Keratinocyte (primary cell): ENCODE measurements around the gene ZNF135. TPM values are rescaled to one million over a fixed set of nuclear protein-coding genes. Genes with fewer than 3 reads are reported as not detected.

ENCODE experiments used
- DNase-seq: peaks from one replicate; pipeline ENCODE4 v3.0.0-alpha.2; 2011; ENCODE audit warnings: low read depth, missing footprints, low spot score
- FAIRE-seq: peaks from 2 replicates; lab custom pipeline; 2011; peaks lifted over from hg19 to GRCh38; lab: Jason Lieb, UNC
- H2AFZ ChIP-seq: 2 replicates; pipeline ENCODE4 v1.6.0; 2012; ENCODE audit warnings: low read length, control low read depth, inconsistent platforms; ENCODE audit not compliant: control insufficient read depth
- H3K27ac ChIP-seq: 2 replicates; pipeline ENCODE4 v1.5.1; 2011; ENCODE audit warnings: low read length; ENCODE audit not compliant: control insufficient read depth, insufficient read depth
- H3K27me3 ChIP-seq: 3 replicates; pipeline ENCODE4 v1.6.0; 2011; ENCODE audit warnings: low read length; ENCODE audit not compliant: control insufficient read depth, insufficient read depth; ENCODE audit errors: extremely low read depth
- H3K36me3 ChIP-seq, 2 experiments: 2 replicates in 1 of 2; 3 replicates in 1 of 2; pipeline ENCODE4 v1.5.1; 2011; ENCODE audit warnings: low read length in 2 of 2, mild to moderate bottlenecking in 1 of 2; ENCODE audit not compliant: control insufficient read depth in 2 of 2, insufficient read depth in 2 of 2; ENCODE audit errors: extremely low read depth in 1 of 2
- H3K4me1 ChIP-seq: 3 replicates; pipeline ENCODE4 v1.5.1; 2011; ENCODE audit warnings: low read length; ENCODE audit not compliant: control insufficient read depth, insufficient read depth; ENCODE audit errors: extremely low read depth
- H3K4me2 ChIP-seq: 3 replicates; pipeline ENCODE4 v1.6.0; 2011; ENCODE audit warnings: low read depth, low read length; ENCODE audit not compliant: control insufficient read depth, insufficient read depth; ENCODE audit errors: extremely low read depth
- H3K4me3 ChIP-seq, 3 experiments: fragments of 200-600 bp in 1 of 3; sonication (generic) in 1 of 3; 2 replicates in 2 of 3; 3 replicates in 1 of 3; pipeline ENCODE4 v1.5.1; 2011 to 2016; ENCODE audit warnings: low read length in 3 of 3, mild to moderate bottlenecking in 3 of 3, control low read depth in 2 of 3, inconsistent platforms in 1 of 3, low read depth in 1 of 3, mixed read lengths in 1 of 3, mixed run types in 1 of 3, moderate library complexity in 1 of 3; ENCODE audit not compliant: control insufficient read depth in 2 of 3, insufficient read depth in 2 of 3; ENCODE audit errors: extremely low read depth in 1 of 3
- H3K79me2 ChIP-seq: 2 replicates; pipeline ENCODE4 v1.6.0; 2012; ENCODE audit warnings: low read length; ENCODE audit not compliant: control insufficient read depth, insufficient read depth
- H3K9ac ChIP-seq: 3 replicates; pipeline ENCODE4 v1.6.0; 2011; ENCODE audit warnings: low read length; ENCODE audit not compliant: control insufficient read depth, insufficient read depth; ENCODE audit errors: extremely low read depth
- H3K9me1 ChIP-seq: 3 replicates; pipeline ENCODE4 v1.6.0; 2011; ENCODE audit warnings: low read length; ENCODE audit not compliant: control insufficient read depth, insufficient read depth; ENCODE audit errors: extremely low read depth
- H3K9me3 ChIP-seq: 2 replicates; pipeline ENCODE4 v1.5.1; 2012; ENCODE audit warnings: low read depth, low read length; ENCODE audit not compliant: control insufficient read depth
- H4K20me1 ChIP-seq: 3 replicates; pipeline ENCODE4 v1.6.0; 2011; ENCODE audit warnings: low read length; ENCODE audit not compliant: control insufficient read depth, insufficient read depth; ENCODE audit errors: extremely low read depth
- CTCF ChIP-seq, 3 experiments: IDR thresholded peaks in 1 of 3; conservative IDR thresholded peaks in 1 of 3; optimal IDR thresholded peaks in 1 of 3; 2 replicates in 2 of 3; 3 replicates in 1 of 3; pipeline versions ENCODE3 to v1.5.1; 2011; ENCODE audit warnings: low read length in 3 of 3, mild to moderate bottlenecking in 3 of 3, moderate library complexity in 2 of 3, control low read depth in 1 of 3, inconsistent platforms in 1 of 3; ENCODE audit not compliant: insufficient read depth in 2 of 3; ENCODE audit errors: extremely low read depth in 1 of 3
- EZH2 ChIP-seq: IDR thresholded peaks from one replicate; pipeline ENCODE4 v1.6.1; 2012; ENCODE audit warnings: inconsistent platforms, mild to moderate bottlenecking, low read length, moderate library complexity
- dilution Hi-C: fragments of 300-500 bp; cut with MboI; formaldehyde crosslinking; loops from one replicate; pipeline ENCODE4 v1.7.0; 2020; ENCODE audit warnings: low sequenced_read_pairs; ENCODE audit not compliant: extremely low pct_ligation_motif_present
- polyA plus RNA-seq, 5 experiments: library from polyadenylated mRNA; depleted of rRNA in 3 of 5; stranded (reverse) in 3 of 5; stranded (forward) in 1 of 5; unstranded in 1 of 5; fragments of >200 nt; gene quantifications; 1 replicate in 1 of 5; 2 replicates in 3 of 5; 3 replicates in 1 of 5; pipeline versions ENCODE4 v1.2.1 to v1.2.3, GENCODE V29; 2011 to 2012; ENCODE audit warnings: missing spikeins in 2 of 5, low read depth in 1 of 5, low replicate concordance in 1 of 5

ZNF135 gene
- polyA plus RNA-seq, 1 donor (not counting 4 experiments of a cell fraction or from before 2014, with no cell fraction given) = 3.4 TPM

DNA sequence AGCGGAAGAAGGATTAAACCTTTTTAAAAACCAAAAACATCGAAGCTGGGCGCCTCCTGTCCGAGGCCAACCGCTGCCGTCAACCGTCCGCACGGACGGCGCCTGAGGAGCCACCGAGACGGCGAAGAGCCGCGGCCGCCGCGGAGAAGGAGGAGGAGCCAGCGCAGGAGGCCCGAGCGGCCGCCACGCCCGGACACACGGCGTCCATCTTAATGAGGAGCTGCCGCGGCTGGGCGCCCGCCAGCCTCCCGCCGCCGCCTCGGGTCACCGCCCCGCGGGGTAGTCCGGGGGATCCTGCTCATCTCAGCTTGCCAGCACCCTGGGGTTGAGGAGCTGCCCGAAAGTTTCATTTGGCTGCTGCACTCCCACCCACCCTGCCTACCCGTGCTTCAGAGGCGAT, 14.7 kb upstream of the ZNF135 start:
- Histone ChIP-seq H3K9me1 (no peaks in the 10 kb centered on the region), H3K4me2 (no peak overlapping the region), H2AFZ (no peak overlapping the region), H4K20me1 (no peaks in the 10 kb centered on the region), H3K9me3 (peaks cover 18% of the 10 kb centered on the region), H3K79me2 (no peaks in the 10 kb centered on the region), H3K9ac (no peak overlapping the region), H3K4me1 (no peaks in the 10 kb centered on the region), H3K27me3 (no peaks in the 10 kb centered on the region), H3K4me3 (no peak overlapping the region), H3K36me3 (no peaks in the 10 kb centered on the region), H3K27ac (no peak overlapping the region)
- no peak for FAIRE-seq
- dilution Hi-C loops = no loop called here
- DNase-seq = no peak
- TF ChIP-seq EZH2 (no peak), CTCF (optimal IDR thresholded peaks at IDR 0.05 in 1 of 3, IDR thresholded peaks at IDR 0.05 in 1 of 3, conservative IDR thresholded peaks at IDR 0.05 in 1 of 3; ENCODE audit: extremely low read depth in 1 of 3, insufficient read depth in 2 of 3, low read length in 3 of 3) (no peak)

DNA sequence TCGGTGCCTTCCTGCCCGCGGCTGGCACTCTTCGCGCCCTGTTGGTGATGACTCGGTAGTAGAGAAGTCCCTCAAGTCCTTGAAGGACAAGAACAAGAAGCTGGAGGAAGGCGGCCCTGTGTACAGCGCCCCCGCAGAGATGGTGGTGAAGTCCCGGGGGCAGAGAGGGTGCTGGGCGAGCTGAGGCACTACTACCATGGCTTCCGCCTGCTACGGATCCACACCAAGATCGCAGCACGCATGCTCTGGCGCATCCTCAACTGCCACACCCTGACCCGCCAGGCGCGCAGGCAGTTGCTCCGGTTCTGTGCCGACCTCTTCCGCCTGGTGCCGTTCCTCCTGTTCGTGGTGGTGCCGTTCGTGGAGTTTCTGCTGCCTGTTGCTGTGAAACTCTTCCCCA, 14.2 kb upstream of the ZNF135 start:
- no peaks in the 10 kb centered on the region for H3K36me3 ChIP-seq
- H4K20me1 ChIP-seq = no peaks in the 10 kb centered on the region
- dilution Hi-C loops = no loop called here
- no peak overlapping the region for H3K4me2 ChIP-seq
- TF ChIP-seq CTCF (optimal IDR thresholded peaks at IDR 0.05 in 1 of 3, IDR thresholded peaks at IDR 0.05 in 1 of 3, conservative IDR thresholded peaks at IDR 0.05 in 1 of 3; ENCODE audit: extremely low read depth in 1 of 3, insufficient read depth in 2 of 3, low read length in 3 of 3) (no peak), EZH2 (no peak)
- H3K4me3 ChIP-seq = no peak overlapping the region
- H3K79me2 ChIP-seq = no peaks in the 10 kb centered on the region
- no peak overlapping the region for H2AFZ ChIP-seq
- H3K27me3 ChIP-seq = no peaks in the 10 kb centered on the region
- DNase-seq = no peak
- H3K4me1 ChIP-seq = no peaks in the 10 kb centered on the region
- H3K9ac ChIP-seq = no peak overlapping the region
- H3K9me1 ChIP-seq = no peaks in the 10 kb centered on the region
- H3K27ac ChIP-seq = no peak overlapping the region
- FAIRE-seq = no peak
- H3K9me3 ChIP-seq = peaks cover 18% of the 10 kb centered on the region
